ENCODE measurements around the gene RPF1. TPM values are rescaled to one million over a fixed set of nuclear protein-coding genes. Genes with fewer than 3 reads are reported as not detected.
A peak's percentile ranks its signal among the peaks of the same experiment; 100 is the strongest.
"Not testable (repeated sequence)": the region's sequence is repeated elsewhere in the genome, so short reads cannot be mapped to it uniquely, and the experiment has no call there.

RPF1 gene, protein sequence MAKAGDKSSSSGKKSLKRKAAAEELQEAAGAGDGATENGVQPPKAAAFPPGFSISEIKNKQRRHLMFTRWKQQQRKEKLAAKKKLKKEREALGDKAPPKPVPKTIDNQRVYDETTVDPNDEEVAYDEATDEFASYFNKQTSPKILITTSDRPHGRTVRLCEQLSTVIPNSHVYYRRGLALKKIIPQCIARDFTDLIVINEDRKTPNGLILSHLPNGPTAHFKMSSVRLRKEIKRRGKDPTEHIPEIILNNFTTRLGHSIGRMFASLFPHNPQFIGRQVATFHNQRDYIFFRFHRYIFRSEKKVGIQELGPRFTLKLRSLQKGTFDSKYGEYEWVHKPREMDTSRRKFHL
- total RNA-seq (42.2 TPM), polyA plus RNA-seq (38.7 TPM)

- no peaks in the 10 kb centered on the region for H3K4me1 ChIP-seq (ENCODE audit: insufficient read depth)
- peak within 1 kb of the TSS; percentile 82 for H3K27ac ChIP-seq (ENCODE audit: low read depth)
- WGBS = 4% methylated on average over 51 of the region's 51 CpGs
- peak within 1 kb of the TSS; percentile 75 for H3K4me3 ChIP-seq (ENCODE audit: low read depth, low read length)
- no peaks in the 10 kb centered on the region for H3K36me3 ChIP-seq (ENCODE audit: insufficient read depth)
- DNase-seq (ENCODE audit: extremely low spot score) = peak; percentile 82
These were observed at the start of gene RPF1 for GRCh38 chr1:84478876-84479868. RPF1 (plus strand) TSS chr1:84479266; CDS start chr1:84479282, 16 bp downstream.

- 63% methylated on average over 2 of the region's 2 CpGs for WGBS
- DNase-seq (ENCODE audit: extremely low spot score) = no peak
- H3K27ac ChIP-seq (ENCODE audit: low read depth) = no peak overlapping the region
- no peaks in the 10 kb centered on the region for H3K4me1 ChIP-seq (ENCODE audit: insufficient read depth)
- no peaks in the 10 kb centered on the region for H3K36me3 ChIP-seq (ENCODE audit: insufficient read depth)
- H3K4me3 ChIP-seq (ENCODE audit: low read depth, low read length) = no peak overlapping the region
These were observed 48.5 kb upstream of the RPF1 start for GRCh38 chr1:84430546-84430945.

- 16% methylated on average over 11 of the region's 11 CpGs for WGBS
- Histone ChIP-seq H3K36me3 (ENCODE audit: insufficient read depth) (no peaks in the 10 kb centered on the region), H3K4me3 (ENCODE audit: low read depth, low read length) (no peak overlapping the region), H3K4me1 (ENCODE audit: insufficient read depth) (no peaks in the 10 kb centered on the region), H3K27ac (ENCODE audit: low read depth) (no peak overlapping the region)
- DNase-seq (ENCODE audit: extremely low spot score) = peak; percentile 39
These were observed 45.6 kb upstream of the RPF1 start for GRCh38 chr1:84433258-84434080.

DNA sequence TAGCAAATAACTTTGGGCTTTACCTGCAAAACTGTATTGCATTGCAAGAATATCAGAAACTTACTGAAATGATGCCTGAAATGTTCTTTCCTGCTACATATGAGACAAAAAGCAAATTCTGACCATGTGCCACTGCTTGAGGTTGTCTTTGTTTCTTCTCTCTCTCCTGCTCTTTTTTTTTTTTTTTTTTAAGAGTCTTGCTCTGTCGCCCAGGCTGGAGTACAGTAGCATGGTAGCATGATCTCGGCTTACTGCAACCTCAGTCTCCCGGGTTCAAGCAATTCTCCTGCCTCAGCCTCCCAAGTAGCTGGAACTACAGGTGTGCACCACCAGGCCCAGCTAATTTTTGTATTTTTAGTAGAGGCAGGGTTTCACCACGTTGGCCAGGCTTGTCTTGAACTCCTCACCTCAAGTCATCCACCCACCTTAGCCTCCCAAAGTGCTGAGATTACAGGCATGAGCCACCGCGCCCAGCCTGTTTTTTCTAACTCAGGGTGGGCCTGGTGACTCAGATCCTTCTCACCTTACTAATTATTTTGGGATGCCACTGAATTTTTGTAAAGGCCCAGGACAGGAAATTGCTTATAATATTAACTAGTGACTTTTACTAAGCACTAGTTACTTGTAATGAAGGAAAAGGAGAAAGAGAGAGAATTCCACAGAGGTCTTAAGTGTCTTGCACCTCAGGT lies 44.8 kb upstream of the RPF1 start:
- H3K36me3 ChIP-seq (ENCODE audit: insufficient read depth) = no peaks in the 10 kb centered on the region
- 68% methylated on average over 6 of the region's 6 CpGs for WGBS
- no peak for DNase-seq (ENCODE audit: extremely low spot score)
- H3K4me3 ChIP-seq (ENCODE audit: low read depth, low read length) = no peak overlapping the region
- H3K4me1 ChIP-seq (ENCODE audit: insufficient read depth) = no peaks in the 10 kb centered on the region
- no peak overlapping the region for H3K27ac ChIP-seq (ENCODE audit: low read depth)

DNA sequence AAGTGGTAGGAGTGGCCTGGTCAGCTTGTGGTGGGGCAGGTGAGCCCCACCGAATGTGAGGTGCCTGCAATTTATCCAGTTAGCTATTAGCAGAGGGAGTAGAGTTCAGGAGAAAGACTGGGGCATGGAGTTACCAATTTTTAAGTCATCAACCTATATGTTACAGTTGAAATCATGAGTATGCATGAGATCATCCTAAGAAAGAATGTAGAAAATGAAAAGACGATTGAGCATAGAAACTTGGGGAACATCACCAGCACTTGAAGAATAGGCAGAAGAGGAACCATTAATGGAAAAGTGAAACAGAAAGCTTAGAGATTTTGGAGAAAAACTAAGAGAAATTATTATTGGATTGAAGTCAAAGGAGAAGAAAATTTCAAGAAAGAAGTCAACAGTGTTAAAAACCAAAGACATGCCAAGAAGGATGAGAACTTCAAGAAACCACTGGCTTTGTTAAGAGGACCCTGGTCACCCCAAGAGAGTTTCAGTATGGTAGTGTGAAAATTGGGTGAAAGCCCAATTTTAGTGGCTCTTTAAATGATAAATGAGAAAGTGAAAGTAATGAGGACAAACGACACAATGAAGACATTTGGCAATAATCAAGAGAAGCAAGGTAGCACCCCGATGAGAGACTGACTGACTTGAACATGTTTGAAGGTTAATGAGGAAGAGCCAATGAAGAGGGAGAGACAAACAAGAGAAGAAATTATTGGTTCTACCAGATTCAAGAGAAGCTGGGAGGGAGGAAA lies 44.1 kb upstream of the RPF1 start:
- H3K27ac ChIP-seq (ENCODE audit: low read depth) = no peak overlapping the region
- H3K4me1 ChIP-seq (ENCODE audit: insufficient read depth) = no peaks in the 10 kb centered on the region
- no peak for DNase-seq (ENCODE audit: extremely low spot score)
- WGBS = 38% methylated on average over 4 of the region's 4 CpGs
- no peaks in the 10 kb centered on the region for H3K36me3 ChIP-seq (ENCODE audit: insufficient read depth)
- no peak overlapping the region for H3K4me3 ChIP-seq (ENCODE audit: low read depth, low read length)

DNA sequence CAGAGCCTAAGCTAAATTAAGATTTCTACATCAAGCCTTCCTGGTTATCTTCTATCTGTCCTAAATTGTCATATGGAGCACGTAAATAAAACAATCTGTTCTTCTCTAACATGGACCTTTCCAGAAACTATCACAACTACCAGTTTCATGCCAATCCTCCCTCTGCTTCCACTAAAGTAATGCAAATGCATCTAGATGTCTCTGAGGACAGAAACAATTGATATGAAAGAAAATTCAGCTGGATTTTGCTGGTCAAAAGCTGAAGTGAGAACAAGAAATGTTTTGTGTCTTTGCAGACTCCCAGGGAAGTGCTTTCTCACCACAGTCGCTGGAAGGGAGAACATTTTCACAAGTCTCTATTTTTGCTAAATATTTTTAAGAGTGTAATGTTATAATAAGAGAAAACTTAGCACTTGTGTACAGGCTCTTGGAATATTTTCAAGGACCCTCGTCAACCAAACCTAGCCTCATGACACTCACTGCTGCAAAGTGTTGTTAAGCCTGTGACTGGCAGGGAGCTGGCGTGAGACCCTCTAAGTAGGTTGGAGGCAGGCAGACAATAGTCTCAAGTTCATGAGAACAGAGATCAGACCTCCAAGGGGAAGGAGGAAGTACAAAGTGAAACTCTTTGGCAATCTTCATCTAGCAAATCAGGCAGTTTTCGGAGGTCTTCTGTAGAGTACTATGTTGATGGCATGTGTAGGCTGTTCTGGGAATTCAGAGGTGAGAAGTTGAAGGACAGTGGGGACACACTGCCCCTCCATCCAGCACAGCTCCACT lies 42.0 kb upstream of the RPF1 start:
- H3K4me1 ChIP-seq (ENCODE audit: insufficient read depth) = no peaks in the 10 kb centered on the region
- no peak overlapping the region for H3K4me3 ChIP-seq (ENCODE audit: low read depth, low read length)
- WGBS = 65% methylated on average over 5 of the region's 5 CpGs
- DNase-seq (ENCODE audit: extremely low spot score) = no peak
- H3K27ac ChIP-seq (ENCODE audit: low read depth) = no peak overlapping the region
- no peaks in the 10 kb centered on the region for H3K36me3 ChIP-seq (ENCODE audit: insufficient read depth)

- H3K4me3 ChIP-seq (ENCODE audit: low read depth, low read length) = no peak overlapping the region
- DNase-seq (ENCODE audit: extremely low spot score) = no peak
- no peaks in the 10 kb centered on the region for H3K36me3 ChIP-seq (ENCODE audit: insufficient read depth)
- no peak overlapping the region for H3K27ac ChIP-seq (ENCODE audit: low read depth)
- no peaks in the 10 kb centered on the region for H3K4me1 ChIP-seq (ENCODE audit: insufficient read depth)
- WGBS = 3% methylated on average over 2 of the region's 2 CpGs
These were observed 36.8 kb upstream of the RPF1 start for GRCh38 chr1:84442256-84442655.

DNA sequence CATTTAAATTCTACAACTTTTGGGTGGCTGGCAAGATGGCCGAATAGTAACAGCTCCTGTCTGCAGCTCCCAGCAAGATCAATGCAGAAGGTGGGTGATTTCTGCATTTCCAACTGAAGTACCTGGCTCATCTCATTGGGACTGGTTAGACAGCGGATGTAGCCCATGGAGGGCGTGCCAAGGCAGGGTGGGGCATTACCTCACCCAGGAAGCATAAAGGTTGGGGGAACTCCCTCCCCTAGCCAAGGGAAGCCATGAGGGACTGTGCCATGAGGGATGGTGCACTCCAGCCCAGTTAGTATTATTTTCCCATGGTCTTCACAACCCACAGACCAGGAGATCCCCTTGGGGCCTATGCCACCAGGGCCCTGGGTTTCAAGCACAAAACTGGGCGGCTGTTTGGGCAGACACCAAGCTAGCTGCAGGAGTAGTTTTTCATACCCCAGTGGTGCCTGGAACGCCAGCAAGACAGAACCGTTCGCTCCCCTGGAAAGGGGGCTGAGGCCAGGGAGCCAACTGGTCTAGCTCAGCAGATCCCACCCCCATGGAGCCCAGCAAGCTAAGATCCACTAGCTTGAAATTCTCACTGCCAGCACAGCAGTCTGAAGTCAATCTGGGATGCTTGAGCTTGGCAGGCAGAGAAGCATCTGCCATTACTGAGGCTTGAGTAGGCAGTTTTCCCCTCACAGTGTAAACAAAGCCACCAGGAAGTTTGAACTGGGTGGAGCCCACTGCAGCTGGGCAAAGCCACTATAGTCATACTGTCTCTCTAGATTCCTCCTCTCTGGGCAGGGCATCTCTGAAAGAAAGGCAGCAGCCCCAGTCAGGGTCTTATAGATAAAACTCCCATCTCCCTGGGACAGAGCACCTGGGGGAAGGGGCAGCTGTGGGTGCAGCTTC lies 36.1 kb upstream of the RPF1 start:
- not testable (repeated sequence) for H3K4me1 ChIP-seq (ENCODE audit: insufficient read depth); H3K4me3 ChIP-seq (ENCODE audit: low read depth, low read length); H3K36me3 ChIP-seq (ENCODE audit: insufficient read depth); DNase-seq (ENCODE audit: extremely low spot score); H3K27ac ChIP-seq (ENCODE audit: low read depth)
- 83% methylated on average over 7 of the region's 7 CpGs for WGBS

DNA sequence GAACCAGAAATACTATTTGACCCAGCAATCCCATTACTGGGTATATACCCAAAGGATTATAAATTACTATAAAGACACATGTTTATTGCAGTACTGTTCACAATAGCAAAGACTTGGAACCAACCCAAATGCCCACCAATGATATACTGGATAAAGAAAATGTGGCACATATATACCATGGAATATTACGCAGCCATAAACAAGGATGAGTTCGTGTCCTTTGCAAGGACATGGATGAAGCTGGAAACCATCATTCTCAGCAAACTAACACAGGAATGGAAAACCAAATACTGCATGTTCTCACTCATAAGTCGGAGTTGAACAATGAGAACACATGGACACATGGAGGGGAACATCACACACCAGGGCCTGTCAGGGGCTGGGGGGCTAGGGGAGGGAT lies 30.4 kb upstream of the RPF1 start:
- not testable (repeated sequence) for DNase-seq (ENCODE audit: extremely low spot score); H3K27ac ChIP-seq (ENCODE audit: low read depth); H3K4me3 ChIP-seq (ENCODE audit: low read depth, low read length); H3K36me3 ChIP-seq (ENCODE audit: insufficient read depth); H3K4me1 ChIP-seq (ENCODE audit: insufficient read depth)
- 92% methylated on average over 3 of the region's 3 CpGs for WGBS

DNA sequence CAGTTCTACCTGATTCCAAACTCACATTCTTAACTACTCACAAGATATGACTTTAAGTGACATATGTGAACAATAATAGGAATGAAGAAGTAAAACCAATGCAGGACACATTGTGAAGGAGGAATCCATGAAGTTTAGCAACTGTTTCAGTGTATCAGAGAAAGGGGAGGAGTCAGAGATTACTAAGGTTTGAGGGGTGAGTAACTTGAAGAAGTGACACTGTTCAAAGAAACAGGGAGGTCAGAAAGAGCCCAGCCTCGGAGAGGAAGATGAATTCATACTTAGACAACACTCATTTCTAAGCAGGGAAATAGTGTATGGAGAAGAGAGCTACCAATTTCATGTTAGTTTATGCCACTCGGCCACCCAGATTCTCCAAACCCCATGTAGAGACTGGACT lies 28.2 kb upstream of the RPF1 start:
- H3K4me3 ChIP-seq (ENCODE audit: low read depth, low read length) = no peak overlapping the region
- H3K4me1 ChIP-seq (ENCODE audit: insufficient read depth) = no peaks in the 10 kb centered on the region
- no peaks in the 10 kb centered on the region for H3K36me3 ChIP-seq (ENCODE audit: insufficient read depth)
- no peak for DNase-seq (ENCODE audit: extremely low spot score)
- no peak overlapping the region for H3K27ac ChIP-seq (ENCODE audit: low read depth)
- WGBS = 72% methylated on average over 2 of the region's 2 CpGs

GRCh38 chr1:84452436-84452835 lies 26.6 kb upstream of the RPF1 start:
- DNase-seq (ENCODE audit: extremely low spot score) = no peak
- Histone ChIP-seq H3K36me3 (ENCODE audit: insufficient read depth) (no peaks in the 10 kb centered on the region), H3K27ac (ENCODE audit: low read depth) (no peak overlapping the region), H3K4me3 (ENCODE audit: low read depth, low read length) (no peak overlapping the region), H3K4me1 (ENCODE audit: insufficient read depth) (no peaks in the 10 kb centered on the region)
- 60% methylated on average over 3 of the region's 3 CpGs for whole genome bisulfite sequencing

Data from urinary bladder (tissue), 4 donors.